Measurements from ENCODE around the gene PTF1A. TPM values are rescaled to one million over a fixed set of nuclear protein-coding genes. Genes with fewer than 3 reads are reported as not detected.

PTF1A gene
- total and polyA plus RNA-seq, 9 of the 15 experiments (the other 6 are each of a cell fraction or from before 2014, with no cell fraction given), result not detected

DNA sequence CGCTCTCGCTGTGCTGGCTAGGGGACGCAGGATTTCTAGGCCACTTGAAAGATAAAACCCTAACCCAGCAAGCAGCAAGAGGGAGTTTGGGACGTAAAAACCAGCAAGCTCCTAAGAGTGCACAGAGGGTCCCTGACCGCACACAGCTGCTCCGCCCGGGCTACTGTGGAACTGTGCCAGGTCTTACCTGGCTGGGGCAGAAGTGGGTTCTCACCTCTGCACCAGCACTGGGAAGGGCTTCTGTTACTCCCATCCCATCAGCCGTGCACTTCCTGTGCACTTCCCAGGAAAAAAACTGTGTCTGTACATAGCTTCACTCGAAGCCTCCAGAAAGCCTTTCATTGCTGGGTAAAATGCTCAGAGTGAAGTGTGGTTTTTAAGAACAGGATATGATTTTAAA lies 45.9 kb upstream of the PTF1A start:
- no peak for FAIRE-seq

DNA sequence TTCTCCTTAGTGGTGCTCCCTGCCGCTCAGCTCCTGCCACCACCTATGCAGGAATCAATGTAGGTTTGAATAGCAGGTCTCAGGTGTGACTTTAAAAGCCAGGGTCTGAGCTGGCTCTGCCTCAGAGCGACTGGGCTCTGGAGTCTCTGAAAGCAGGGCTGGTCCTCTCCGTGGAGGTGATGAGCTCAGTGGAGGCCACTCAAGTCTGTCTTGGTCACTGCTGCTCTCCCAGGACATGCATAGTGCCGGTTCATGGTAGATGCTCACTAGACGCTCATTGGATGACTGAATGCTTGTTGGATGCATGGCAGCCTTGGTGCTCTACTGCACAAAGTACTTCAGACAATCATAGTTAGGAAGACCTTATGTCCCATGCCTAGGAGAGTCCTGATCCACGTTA lies 45.1 kb upstream of the PTF1A start:
- no peaks in the 10 kb centered on the region for H4K20me1 ChIP-seq (replicated peaks; ENCODE audit: control insufficient read depth, insufficient read depth, low read length)
- peaks cover 0 to 4% of the 10 kb centered on the region in 2 experiments; a peak in 2 of 5 replicates for H3K4me1 ChIP-seq (replicated peaks in 1 of 2; ENCODE audit: control insufficient read depth in 2 of 2, insufficient read depth in 2 of 2, low read length in 2 of 2)
- peak; percentile 73 for ATAC-seq
- H3K27me3 ChIP-seq (ENCODE audit: control insufficient read depth in 2 of 2, insufficient read depth in 2 of 2, low read length in 2 of 2), result peaks cover 12 to 35% of the 10 kb centered on the region in 2 experiments; a peak in 4 of 5 replicates
- intact Hi-C loops (cut with micrococcal nuclease) (loop anchor here (5.0 kb wide), 1 partner anchor 65 kb away; no protein-coding TSS in a partner anchor), in situ Hi-C loops (cut with MboI) (no loop called here)
- no peaks in the 10 kb centered on the region for H3K36me3 ChIP-seq (ENCODE audit: control insufficient read depth, insufficient read depth, low read length)
- no peaks in the 10 kb centered on the region for H3K9me1 ChIP-seq (ENCODE audit: control insufficient read depth, insufficient read depth, low read length)
- H3K27ac ChIP-seq (ENCODE audit: extremely low read depth, low read depth, low read length), result no peak overlapping the region
- FAIRE-seq, result peak; percentile 19
- H2AFZ ChIP-seq (ENCODE audit: low read depth, low read length), result no peak overlapping the region
- POLR2A ChIA-PET, result interaction anchor here (0.6 kb wide), 1 partner anchor 1388 kb away, joined by 3 read pairs; no protein-coding TSS in a partner anchor
- CTCF ChIA-PET (ENCODE audit: low intra/inter-chr PET ratio), result no interaction called here
- DNase-seq (ENCODE audit: extremely low read depth in 1 of 4, low spot score in 3 of 4), result peak in 1 of 4 experiments; percentile 6
- H3K9ac ChIP-seq (ENCODE audit: insufficient read depth in 1 of 2, low read depth in 2 of 2, low read length in 2 of 2), result no peak overlapping the region
- H3K9me3 ChIP-seq (replicated peaks; ENCODE audit: control insufficient read depth, insufficient read depth, low read depth, low read length), result no peaks in the 10 kb centered on the region
- WGBS (ENCODE audit: insufficient coverage, low coverage, missing lambda C conversion rate), result 1% methylated on average over 6 of the region's 6 CpGs
- no peak overlapping the region for H3K4me3 ChIP-seq
- no TSS peak for BruUV-seq (replicated peaks)
- H3K79me2 ChIP-seq (ENCODE audit: control insufficient read depth, insufficient read depth, low read length), result no peaks in the 10 kb centered on the region
- H3K4me2 ChIP-seq (ENCODE audit: insufficient read depth, low read length), result no peak overlapping the region
- TF ChIP-seq NEUROD1 (IDR thresholded peaks at IDR 0.05; ENCODE audit: borderline replicate concordance, low read depth, low read length, partially characterized antibody) (no peak), ASH1L (IDR thresholded peaks at IDR 0.05; ENCODE audit: borderline replicate concordance, low read depth, partially characterized antibody) (no peak), MECOM (CRISPR knock-in tag; IDR thresholded peaks at IDR 0.05) (no peak), MED1 (CRISPR knock-in tag; IDR thresholded peaks at IDR 0.05; ENCODE audit: borderline replicate concordance) (no peak), ADNP (tag; IDR thresholded peaks at IDR 0.05) (no peak), HSF4 (CRISPR knock-in tag; IDR thresholded peaks at IDR 0.05; ENCODE audit: borderline replicate concordance) (no peak)
- TF ChIP-seq, protein P1, sequence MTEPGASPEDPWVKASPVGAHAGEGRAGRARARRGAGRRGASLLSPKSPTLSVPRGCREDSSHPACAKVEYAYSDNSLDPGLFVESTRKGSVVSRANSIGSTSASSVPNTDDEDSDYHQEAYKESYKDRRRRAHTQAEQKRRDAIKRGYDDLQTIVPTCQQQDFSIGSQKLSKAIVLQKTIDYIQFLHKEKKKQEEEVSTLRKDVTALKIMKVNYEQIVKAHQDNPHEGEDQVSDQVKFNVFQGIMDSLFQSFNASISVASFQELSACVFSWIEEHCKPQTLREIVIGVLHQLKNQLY (CRISPR knock-in tag; conservative IDR thresholded peaks at IDR 0.05), result no peak
- TF ChIP-seq, protein P2, sequence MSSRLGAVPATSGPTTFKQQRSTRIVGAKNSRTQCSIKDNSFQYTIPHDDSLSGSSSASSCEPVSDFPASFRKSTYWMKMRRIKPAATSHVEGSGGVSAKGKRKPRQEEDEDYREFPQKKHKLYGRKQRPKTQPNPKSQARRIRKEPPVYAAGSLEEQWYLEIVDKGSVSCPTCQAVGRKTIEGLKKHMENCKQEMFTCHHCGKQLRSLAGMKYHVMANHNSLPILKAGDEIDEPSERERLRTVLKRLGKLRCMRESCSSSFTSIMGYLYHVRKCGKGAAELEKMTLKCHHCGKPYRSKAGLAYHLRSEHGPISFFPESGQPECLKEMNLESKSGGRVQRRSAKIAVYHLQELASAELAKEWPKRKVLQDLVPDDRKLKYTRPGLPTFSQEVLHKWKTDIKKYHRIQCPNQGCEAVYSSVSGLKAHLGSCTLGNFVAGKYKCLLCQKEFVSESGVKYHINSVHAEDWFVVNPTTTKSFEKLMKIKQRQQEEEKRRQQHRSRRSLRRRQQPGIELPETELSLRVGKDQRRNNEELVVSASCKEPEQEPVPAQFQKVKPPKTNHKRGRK (tag; IDR thresholded peaks at IDR 0.05), result no peak

More for the DNA sequence above, 45.9 kb upstream of the PTF1A start:
- CTCF ChIA-PET (ENCODE audit: low intra/inter-chr PET ratio), result no interaction called here
- Histone ChIP-seq H3K27ac (ENCODE audit: extremely low read depth, low read depth, low read length) (no peak overlapping the region), H3K27me3 (ENCODE audit: control insufficient read depth in 2 of 2, insufficient read depth in 2 of 2, low read length in 2 of 2) (peaks cover 12 to 35% of the 10 kb centered on the region in 2 experiments; a peak in 4 of 5 replicates), H3K4me1 (replicated peaks in 1 of 2; ENCODE audit: control insufficient read depth in 2 of 2, insufficient read depth in 2 of 2, low read length in 2 of 2) (peaks cover 0 to 4% of the 10 kb centered on the region in 2 experiments; a peak in 2 of 5 replicates), H2AFZ (ENCODE audit: low read depth, low read length) (peak overlapping the region; percentile 56), H3K9me1 (ENCODE audit: control insufficient read depth, insufficient read depth, low read length) (no peaks in the 10 kb centered on the region), H3K9ac (ENCODE audit: insufficient read depth in 1 of 2, low read depth in 2 of 2, low read length in 2 of 2) (0 out of 4 replicates have a peak overlapping the region, but pooled peaks of 1 of the 2 experiments have one; percentile 31), H3K4me3 (no peak overlapping the region), H3K9me3 (replicated peaks; ENCODE audit: control insufficient read depth, insufficient read depth, low read depth, low read length) (no peaks in the 10 kb centered on the region), H3K4me2 (ENCODE audit: insufficient read depth, low read length) (peak overlapping the region; percentile 66), H3K79me2 (ENCODE audit: control insufficient read depth, insufficient read depth, low read length) (no peaks in the 10 kb centered on the region), H4K20me1 (replicated peaks; ENCODE audit: control insufficient read depth, insufficient read depth, low read length) (no peaks in the 10 kb centered on the region), H3K36me3 (ENCODE audit: control insufficient read depth, insufficient read depth, low read length) (no peaks in the 10 kb centered on the region)
- in situ Hi-C loops (cut with MboI) (no loop called here), intact Hi-C loops (cut with micrococcal nuclease) (loop anchor here (5.0 kb wide), 1 partner anchor 64 kb away; no protein-coding TSS in a partner anchor)
- TF ChIP-seq, protein P3, sequence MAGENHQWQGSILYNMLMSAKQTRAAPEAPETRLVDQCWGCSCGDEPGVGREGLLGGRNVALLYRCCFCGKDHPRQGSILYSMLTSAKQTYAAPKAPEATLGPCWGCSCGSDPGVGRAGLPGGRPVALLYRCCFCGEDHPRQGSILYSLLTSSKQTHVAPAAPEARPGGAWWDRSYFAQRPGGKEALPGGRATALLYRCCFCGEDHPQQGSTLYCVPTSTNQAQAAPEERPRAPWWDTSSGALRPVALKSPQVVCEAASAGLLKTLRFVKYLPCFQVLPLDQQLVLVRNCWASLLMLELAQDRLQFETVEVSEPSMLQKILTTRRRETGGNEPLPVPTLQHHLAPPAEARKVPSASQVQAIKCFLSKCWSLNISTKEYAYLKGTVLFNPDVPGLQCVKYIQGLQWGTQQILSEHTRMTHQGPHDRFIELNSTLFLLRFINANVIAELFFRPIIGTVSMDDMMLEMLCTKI (IDR thresholded peaks at IDR 0.05; ENCODE audit: partially characterized antibody), result no peak
- no peak for TF ChIP-seq PTBP1 (IDR thresholded peaks at IDR 0.05; ENCODE audit: low read depth, low read length)
- no peak for TF ChIP-seq EHMT2 (IDR thresholded peaks at IDR 0.05)
- TF ChIP-seq ZNF584 (CRISPR knock-in tag; IDR thresholded peaks at IDR 0.05; ENCODE audit: low read depth), result no peak
- BruUV-seq (replicated peaks), result no TSS peak
- 3% methylated on average over 9 of the region's 9 CpGs for WGBS (ENCODE audit: insufficient coverage, low coverage, missing lambda C conversion rate)
- ATAC-seq, result no peak
- POLR2A ChIA-PET, result interaction anchor here (0.6 to 1.3 kb wide), 3 partner anchors 11 to 1389 kb away, joined by 3 to 4 read pairs (median 3); no protein-coding TSS in a partner anchor
- no peak for DNase-seq (ENCODE audit: extremely low read depth in 1 of 4, low spot score in 3 of 4)
